ENCODE measurements around the gene ACIN1.

DNA sequence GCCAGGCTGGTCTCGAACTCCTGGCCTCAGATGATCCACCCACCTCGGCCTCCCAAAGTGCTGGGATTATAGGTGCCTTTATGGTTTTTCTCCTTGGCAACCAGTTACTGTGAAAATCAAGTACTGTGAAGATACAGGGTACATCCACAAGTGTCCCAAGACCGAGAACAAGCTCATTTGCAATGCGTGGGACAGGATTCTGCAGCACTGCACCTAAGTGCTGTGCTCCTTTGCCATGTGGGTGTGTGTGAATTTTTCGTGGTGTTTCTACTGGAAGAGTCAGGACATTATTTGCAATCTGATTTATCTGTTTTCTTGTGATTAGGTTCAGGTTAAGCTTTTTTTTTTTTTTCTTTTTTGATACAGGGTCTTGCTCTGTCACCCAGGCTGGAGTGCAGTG is 77.8 kb downstream of the ACIN1 start:
- TF ChIP-seq, protein P1, sequence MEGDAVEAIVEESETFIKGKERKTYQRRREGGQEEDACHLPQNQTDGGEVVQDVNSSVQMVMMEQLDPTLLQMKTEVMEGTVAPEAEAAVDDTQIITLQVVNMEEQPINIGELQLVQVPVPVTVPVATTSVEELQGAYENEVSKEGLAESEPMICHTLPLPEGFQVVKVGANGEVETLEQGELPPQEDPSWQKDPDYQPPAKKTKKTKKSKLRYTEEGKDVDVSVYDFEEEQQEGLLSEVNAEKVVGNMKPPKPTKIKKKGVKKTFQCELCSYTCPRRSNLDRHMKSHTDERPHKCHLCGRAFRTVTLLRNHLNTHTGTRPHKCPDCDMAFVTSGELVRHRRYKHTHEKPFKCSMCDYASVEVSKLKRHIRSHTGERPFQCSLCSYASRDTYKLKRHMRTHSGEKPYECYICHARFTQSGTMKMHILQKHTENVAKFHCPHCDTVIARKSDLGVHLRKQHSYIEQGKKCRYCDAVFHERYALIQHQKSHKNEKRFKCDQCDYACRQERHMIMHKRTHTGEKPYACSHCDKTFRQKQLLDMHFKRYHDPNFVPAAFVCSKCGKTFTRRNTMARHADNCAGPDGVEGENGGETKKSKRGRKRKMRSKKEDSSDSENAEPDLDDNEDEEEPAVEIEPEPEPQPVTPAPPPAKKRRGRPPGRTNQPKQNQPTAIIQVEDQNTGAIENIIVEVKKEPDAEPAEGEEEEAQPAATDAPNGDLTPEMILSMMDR (IDR thresholded peaks at IDR 0.05), result no peak
- no peak for TF ChIP-seq POLR2A (IDR thresholded peaks at IDR 0.05)

All from testis (tissue), 2 donors.